Ishikawa (cell line): ENCODE measurements around the gene LEMD2.

ENCODE experiments used
- CEBPB ChIP-seq: IDR thresholded peaks from 2 replicates; pipeline ENCODE4 v1.6.1; 2012
- CREB1 ChIP-seq: IDR thresholded peaks from 2 replicates; pipeline ENCODE4 v1.6.1; 2012; ENCODE audit warnings: low read depth
- EGR1 ChIP-seq: IDR thresholded peaks from 2 replicates; pipeline ENCODE4 v1.6.1; 2012
- EP300 ChIP-seq: IDR thresholded peaks from 2 replicates; pipeline ENCODE4 v1.6.1; 2012; ENCODE audit warnings: borderline replicate concordance
- FOXM1 ChIP-seq: IDR thresholded peaks from 2 replicates; pipeline ENCODE4 v1.6.1; 2012; ENCODE audit warnings: low read depth, borderline replicate concordance
- MAX ChIP-seq: IDR thresholded peaks from 2 replicates; pipeline ENCODE4 v1.6.1; 2012
- NFIC ChIP-seq: IDR thresholded peaks from 2 replicates; pipeline ENCODE4 v1.6.1; 2012
- RAD21 ChIP-seq: IDR thresholded peaks from 2 replicates; pipeline ENCODE4 v1.6.1; 2012; ENCODE audit warnings: low read depth
- REST ChIP-seq: IDR thresholded peaks from 2 replicates; pipeline ENCODE4 v1.6.1; 2012; ENCODE audit warnings: low read depth, mild to moderate bottlenecking
- TAF1 ChIP-seq: IDR thresholded peaks from 2 replicates; pipeline ENCODE4 v1.6.1; 2012; ENCODE audit warnings: low read depth, mild to moderate bottlenecking
- TCF12 ChIP-seq: IDR thresholded peaks from 2 replicates; pipeline ENCODE4 v1.6.1; 2012; ENCODE audit warnings: low read depth
- TEAD4 ChIP-seq: IDR thresholded peaks from 2 replicates; pipeline ENCODE4 v1.6.1; 2012
- USF1 ChIP-seq: IDR thresholded peaks from 2 replicates; pipeline ENCODE4 v1.6.1; 2012
- YY1 ChIP-seq: IDR thresholded peaks from 2 replicates; pipeline ENCODE4 v1.6.1; 2012; ENCODE audit warnings: low read depth
- ZBTB7A ChIP-seq: IDR thresholded peaks from 2 replicates; pipeline ENCODE4 v1.6.1; 2012; ENCODE audit warnings: low read depth

LEMD2 gene

GRCh38 chr6:33823806-33824205 is 34.9 kb upstream of the LEMD2 start:
- TF ChIP-seq EGR1 (no peak), MAX (no peak)

GRCh38 chr6:33822575-33823395 is 33.9 kb upstream of the LEMD2 start:
- no peak for TF ChIP-seq ZBTB7A
- TF ChIP-seq EP300 = no peak
- TF ChIP-seq FOXM1 = no peak
- no peak for TF ChIP-seq MAX
- no peak for TF ChIP-seq YY1
- no peak for TF ChIP-seq NFIC
- TF ChIP-seq REST = no peak
- TF ChIP-seq CREB1 = no peak
- no peak for TF ChIP-seq EGR1
- TF ChIP-seq RAD21 = peak; percentile 47; the same call in 1 of the 2 replicates
- no peak for TF ChIP-seq TAF1
- TF ChIP-seq USF1 = peak; percentile 79

GRCh38 chr6:33820784-33821520 is 32.0 kb upstream of the LEMD2 start:
- no peak for TF ChIP-seq CEBPB
- TF ChIP-seq TAF1 = no peak
- TF ChIP-seq CREB1 = no peak
- TF ChIP-seq NFIC = no peak
- TF ChIP-seq YY1 = no peak
- TF ChIP-seq FOXM1 = no peak
- no peak for TF ChIP-seq REST

GRCh38 chr6:33820243-33820642 is 31.3 kb upstream of the LEMD2 start:
- no peak for TF ChIP-seq EP300
- TF ChIP-seq CEBPB = no peak
- TF ChIP-seq NFIC = no peak
- no peak for TF ChIP-seq USF1
- TF ChIP-seq TCF12 = no peak
- no peak for TF ChIP-seq FOXM1
- no peak for TF ChIP-seq CREB1
- TF ChIP-seq REST = no peak
- no peak for TF ChIP-seq EGR1
- no peak for TF ChIP-seq RAD21
- no peak for TF ChIP-seq MAX
- TF ChIP-seq ZBTB7A = no peak
- TF ChIP-seq YY1 = no peak
- TF ChIP-seq TEAD4 = no peak
- TF ChIP-seq TAF1 = no peak
